PFSK-1 (cell line): ENCODE data around the gene ECEL1.

Experiments
- FOXP2 ChIP-seq: optimal IDR thresholded peaks from 2 replicates; pipeline ENCODE3; 2011; ENCODE audit warnings: borderline replicate concordance, control low read depth, inconsistent platforms; ENCODE audit not compliant: insufficient read depth; ENCODE audit errors: extremely low read length, extremely low read depth
- POLR2AphosphoS5 ChIP-seq: IDR thresholded peaks from 2 replicates; pipeline ENCODE4 v1.6.1; 2012; ENCODE audit warnings: low read depth, mild to moderate bottlenecking, control low read depth, low read length, moderate library complexity
- REST ChIP-seq, 2 experiments: IDR thresholded peaks; 2 replicates each; pipeline versions ENCODE4 v1.6.1 to v1.8.0; 2011 to 2012; ENCODE audit warnings: low read depth in 2 of 2, low read length in 2 of 2, control low read depth in 1 of 2, inconsistent platforms in 1 of 2, mild to moderate bottlenecking in 1 of 2, moderate library complexity in 1 of 2; ENCODE audit not compliant: insufficient read depth in 1 of 2
- SIN3A ChIP-seq: IDR thresholded peaks from 2 replicates; pipeline ENCODE4 v1.6.1; 2012; ENCODE audit warnings: mild to moderate bottlenecking, low read length, moderate library complexity, borderline replicate concordance; ENCODE audit not compliant: insufficient read depth
- TAF1 ChIP-seq: IDR thresholded peaks from 2 replicates; pipeline ENCODE4 v1.6.1; 2012; ENCODE audit warnings: low read length, control low read depth, borderline replicate concordance; ENCODE audit not compliant: insufficient read depth

ECEL1 gene

GRCh38 chr2:232466221-232466620 lies 21.4 kb downstream of the ECEL1 start:
- TF ChIP-seq FOXP2 (no peak), SIN3A (no peak), TAF1 (no peak), POLR2AphosphoS5 (no peak), REST (IDR thresholded peaks at IDR 0.05; ENCODE audit: insufficient read depth in 1 of 2, low read depth in 2 of 2, low read length in 2 of 2) (no peak)

- TF ChIP-seq FOXP2, result no peak
- no peak for TF ChIP-seq REST (IDR thresholded peaks at IDR 0.05; ENCODE audit: insufficient read depth in 1 of 2, low read depth in 2 of 2, low read length in 2 of 2)
- TF ChIP-seq POLR2AphosphoS5, result no peak
- no peak for TF ChIP-seq SIN3A
- no peak for TF ChIP-seq TAF1
Measured at GRCh38 chr2:232465061-232465460, 22.6 kb downstream of the ECEL1 start.

- TF ChIP-seq POLR2AphosphoS5 (no peak), TAF1 (no peak), REST (IDR thresholded peaks at IDR 0.05; ENCODE audit: insufficient read depth in 1 of 2, low read depth in 2 of 2, low read length in 2 of 2) (no peak), SIN3A (no peak), FOXP2 (no peak)
Measured at GRCh38 chr2:232464544-232464885, 23.1 kb downstream of the ECEL1 start.

- TF ChIP-seq REST (IDR thresholded peaks at IDR 0.05; ENCODE audit: insufficient read depth in 1 of 2, low read depth in 2 of 2, low read length in 2 of 2) (no peak), POLR2AphosphoS5 (no peak), TAF1 (no peak), SIN3A (no peak), FOXP2 (no peak)
Measured at GRCh38 chr2:232463701-232464543, 23.7 kb downstream of the ECEL1 start.

- TF ChIP-seq SIN3A (no peak), REST (IDR thresholded peaks at IDR 0.05; ENCODE audit: insufficient read depth in 1 of 2, low read depth in 2 of 2, low read length in 2 of 2) (no peak), TAF1 (no peak), FOXP2 (no peak), POLR2AphosphoS5 (no peak)
Measured at GRCh38 chr2:232460171-232460570, 27.5 kb downstream of the ECEL1 start.
